ENCODE results near the gene CELF2. TPM values are rescaled to one million over a fixed set of nuclear protein-coding genes. Genes with fewer than 3 reads are reported as not detected.
A peak's percentile ranks its signal among the peaks of the same experiment; 100 is the strongest.

CELF2 gene
- polyA plus RNA-seq, 3 donors: 11.2 to 11.8 (median 11.5) TPM

- peak; percentile 83 for DNase-seq
Observed at GRCh38 chr10:11270135-11270857, 252.6 kb downstream of the CELF2 start.

- no peak for DNase-seq
Observed at GRCh38 chr10:11270858-11271179, 253.1 kb downstream of the CELF2 start.

- DNase-seq: no peak
Observed at GRCh38 chr10:11272915-11273389, 255.3 kb downstream of the CELF2 start.

GRCh38 chr10:11274452-11274851, 256.8 kb downstream of the CELF2 start:
- DNase-seq: no peak

- DNase-seq: no peak
Observed at GRCh38 chr10:11275651-11276050, 258.0 kb downstream of the CELF2 start.

- DNase-seq: no peak
Observed at GRCh38 chr10:11276449-11276990, 258.8 kb downstream of the CELF2 start.

- no peak for DNase-seq
Observed at GRCh38 chr10:11279314-11279713, 261.6 kb downstream of the CELF2 start.

GRCh38 chr10:11280187-11280932, 262.7 kb downstream of the CELF2 start:
- DNase-seq: no peak

- no peak for DNase-seq
Observed at GRCh38 chr10:11282156-11282555, 264.5 kb downstream of the CELF2 start.

GRCh38 chr10:11282661-11283060, 265.0 kb downstream of the CELF2 start:
- DNase-seq: no peak

GRCh38 chr10:11284291-11285085, 266.8 kb downstream of the CELF2 start:
- DNase-seq: no peak

- no peak for DNase-seq
Observed at GRCh38 chr10:11285171-11285570, 267.5 kb downstream of the CELF2 start.

- no peak for DNase-seq
Observed at GRCh38 chr10:11286261-11286852, 268.7 kb downstream of the CELF2 start.

GRCh38 chr10:11288302-11288701, 270.6 kb downstream of the CELF2 start:
- no peak for DNase-seq

- no peak for DNase-seq
Observed at GRCh38 chr10:11290156-11290890, 272.7 kb downstream of the CELF2 start.

- DNase-seq: no peak
Observed at GRCh38 chr10:11292576-11293302, 275.1 kb downstream of the CELF2 start.

GRCh38 chr10:11293332-11293731, 275.7 kb downstream of the CELF2 start:
- no peak for DNase-seq

- no peak for DNase-seq
Observed at GRCh38 chr10:11294831-11295450, 277.3 kb downstream of the CELF2 start.

- no peak for DNase-seq
Observed at GRCh38 chr10:11295492-11295891, 277.8 kb downstream of the CELF2 start.

GRCh38 chr10:11297136-11297535, 279.5 kb downstream of the CELF2 start:
- no peak for DNase-seq
